ENCODE data around the gene NCKAP5. TPM values are rescaled to one million over a fixed set of nuclear protein-coding genes. Genes with fewer than 3 reads are reported as not detected.
A peak's percentile ranks its signal among the peaks of the same experiment; 100 is the strongest.

Gene NCKAP5
- total RNA-seq, 3 donors from 2014 or later: 1.9 to 6.3 (median 2.3) TPM

- ATAC-seq: no peak
- Histone ChIP-seq H3K4me1 (ENCODE audit: low read depth) (no peaks in the 10 kb centered on the region), H3K4me3 (no peak overlapping the region), H3K9me3 (no peaks in the 10 kb centered on the region), H3K36me3 (ENCODE audit: low read depth) (no peaks in the 10 kb centered on the region)
- no peak for TF ChIP-seq CTCF (IDR thresholded peaks at IDR 0.05)
- intact Hi-C loops (cut with DNase I, micrococcal nuclease): no loop called here
- no peak for DNase-seq
Measured at GRCh38 chr2:133124446-133124845, 443.8 kb downstream of the NCKAP5 start.

- Histone ChIP-seq H3K9me3 (no peaks in the 10 kb centered on the region), H3K4me1 (ENCODE audit: low read depth) (no peaks in the 10 kb centered on the region), H3K36me3 (ENCODE audit: low read depth) (no peaks in the 10 kb centered on the region), H3K4me3 (no peak overlapping the region)
- TF ChIP-seq CTCF (IDR thresholded peaks at IDR 0.05): no peak
- intact Hi-C loops (cut with DNase I, micrococcal nuclease): no loop called here
- no peak for DNase-seq
- no peak for ATAC-seq
Measured at GRCh38 chr2:133123904-133124303, 444.4 kb downstream of the NCKAP5 start.

- intact Hi-C loops (cut with DNase I, micrococcal nuclease): no loop called here
- no peaks in the 10 kb centered on the region for H3K36me3 ChIP-seq (ENCODE audit: low read depth)
- ATAC-seq (no peak), DNase-seq (no peak)
- H3K9me3 ChIP-seq: no peaks in the 10 kb centered on the region
- no peaks in the 10 kb centered on the region for H3K4me1 ChIP-seq (ENCODE audit: low read depth)
- no peak for TF ChIP-seq CTCF (IDR thresholded peaks at IDR 0.05)
- no peak overlapping the region for H3K4me3 ChIP-seq
Measured at GRCh38 chr2:133123393-133123792, 444.9 kb downstream of the NCKAP5 start.

GRCh38 chr2:133122529-133122928, 445.7 kb downstream of the NCKAP5 start:
- no peak for DNase-seq
- TF ChIP-seq CTCF (IDR thresholded peaks at IDR 0.05): no peak
- H3K4me1 ChIP-seq (ENCODE audit: low read depth): no peaks in the 10 kb centered on the region
- ATAC-seq: no peak
- H3K9me3 ChIP-seq: no peaks in the 10 kb centered on the region
- no peak overlapping the region for H3K4me3 ChIP-seq
- intact Hi-C loops (cut with DNase I, micrococcal nuclease): no loop called here
- no peaks in the 10 kb centered on the region for H3K36me3 ChIP-seq (ENCODE audit: low read depth)

GRCh38 chr2:133120310-133120709, 448.0 kb downstream of the NCKAP5 start:
- H3K4me1 ChIP-seq (ENCODE audit: low read depth): no peaks in the 10 kb centered on the region
- no peak overlapping the region for H3K4me3 ChIP-seq
- no peak for TF ChIP-seq CTCF (IDR thresholded peaks at IDR 0.05)
- DNase-seq (no peak), ATAC-seq (peak; percentile 57)
- no peaks in the 10 kb centered on the region for H3K9me3 ChIP-seq
- intact Hi-C loops (cut with DNase I, micrococcal nuclease): no loop called here
- H3K36me3 ChIP-seq (ENCODE audit: low read depth): no peaks in the 10 kb centered on the region

- DNase-seq (no peak), ATAC-seq (no peak)
- intact Hi-C loops (cut with DNase I, micrococcal nuclease): no loop called here
- no peak for TF ChIP-seq CTCF (IDR thresholded peaks at IDR 0.05)
- Histone ChIP-seq H3K36me3 (ENCODE audit: low read depth) (no peaks in the 10 kb centered on the region), H3K9me3 (no peaks in the 10 kb centered on the region), H3K4me3 (no peak overlapping the region), H3K4me1 (ENCODE audit: low read depth) (no peaks in the 10 kb centered on the region)
Measured at GRCh38 chr2:133110201-133110600, 458.1 kb downstream of the NCKAP5 start.
